Fibroblast of mammary gland (primary cell): ENCODE results near the gene EVA1B.

ENCODE experiments used
- DNase-seq: peaks from one replicate; pipeline ENCODE4 v3.0.0-alpha.2; 2010; ENCODE audit warnings: low read depth
- H3K4me3 ChIP-seq: 2 replicates; pipeline ENCODE4 v1.5.1; 2011; ENCODE audit warnings: low read depth, mild to moderate bottlenecking, low read length, moderate library complexity; ENCODE audit not compliant: control insufficient read depth
- CTCF ChIP-seq: conservative IDR thresholded peaks from 2 replicates; pipeline ENCODE4 v1.5.1; 2011; ENCODE audit warnings: low read depth, low read length, inconsistent platforms; ENCODE audit not compliant: control insufficient read depth, insufficient read depth

EVA1B gene

GRCh38 chr1:36352910-36353878 lies 29.7 kb upstream of the EVA1B start:
- TF ChIP-seq CTCF: no peak
- no peak overlapping the region for H3K4me3 ChIP-seq
- peak; percentile 78 for DNase-seq

- TF ChIP-seq CTCF: peak; percentile 7
- H3K4me3 ChIP-seq: no peak overlapping the region
- DNase-seq: peak; percentile 57
Measured at GRCh38 chr1:36352125-36352909, 28.9 kb upstream of the EVA1B start.

- H3K4me3 ChIP-seq: peak overlapping the region; percentile 7
- DNase-seq: peak; percentile 87
- TF ChIP-seq CTCF: peak; percentile 17
Measured at GRCh38 chr1:36351227-36351977, 28.0 kb upstream of the EVA1B start.

DNA sequence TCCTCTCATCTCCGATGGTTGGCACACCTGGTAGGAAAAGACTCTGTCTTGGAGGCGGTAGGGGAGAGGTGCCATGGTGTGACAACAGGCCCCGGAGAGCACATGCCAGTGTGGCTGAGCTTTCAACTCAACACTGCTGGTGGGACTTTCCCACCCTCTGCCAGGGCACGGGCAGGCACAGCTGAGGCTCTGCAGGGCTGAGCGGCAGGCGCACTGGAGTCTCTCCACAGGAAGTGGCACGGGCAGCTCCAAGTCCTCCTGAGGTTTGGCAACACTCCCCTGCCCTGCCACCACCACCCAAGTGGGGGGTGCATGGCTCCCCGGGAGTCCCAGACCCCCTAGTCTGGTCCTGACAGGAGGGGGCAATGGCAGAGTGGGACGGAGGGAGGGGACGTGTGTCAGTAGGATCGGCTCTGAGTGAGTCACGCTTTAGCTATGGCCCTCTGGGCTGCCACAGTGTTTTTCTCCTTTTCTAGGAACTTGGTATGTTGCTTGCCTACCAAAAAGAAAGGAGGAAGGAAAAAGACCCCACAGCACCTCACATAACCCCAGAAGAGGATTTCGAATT lies 27.3 kb upstream of the EVA1B start:
- DNase-seq: peak; percentile 73
- peak overlapping the region; percentile 7 for H3K4me3 ChIP-seq
- TF ChIP-seq CTCF: no peak

DNA sequence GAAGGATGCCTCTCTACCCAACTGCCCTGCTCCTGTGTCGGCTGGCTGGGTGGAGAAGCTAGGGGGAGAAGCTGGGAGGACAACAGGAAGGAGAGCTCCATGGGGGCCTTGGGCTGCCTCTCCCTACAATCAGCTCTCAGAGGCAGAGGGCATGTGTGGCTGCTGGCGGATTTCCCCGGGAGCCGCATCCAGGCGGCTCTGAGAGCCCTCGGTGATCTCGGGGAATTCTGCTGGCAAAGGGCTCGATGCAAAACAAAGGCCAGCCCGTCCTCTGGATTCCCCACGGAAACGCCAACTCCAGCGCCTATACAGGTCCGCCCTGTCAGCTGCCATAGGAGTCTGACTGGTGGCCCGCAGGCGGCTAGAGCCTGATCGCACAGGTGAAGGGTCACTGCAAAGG lies 26.4 kb upstream of the EVA1B start:
- peak; percentile 24 for DNase-seq
- H3K4me3 ChIP-seq: no peak overlapping the region
- no peak for TF ChIP-seq CTCF

GRCh38 chr1:36349241-36349671 lies 25.8 kb upstream of the EVA1B start:
- TF ChIP-seq CTCF: no peak
- DNase-seq: peak; percentile 79
- H3K4me3 ChIP-seq: no peak overlapping the region
